ENCODE measurements around the gene CAPN15.

DNA sequence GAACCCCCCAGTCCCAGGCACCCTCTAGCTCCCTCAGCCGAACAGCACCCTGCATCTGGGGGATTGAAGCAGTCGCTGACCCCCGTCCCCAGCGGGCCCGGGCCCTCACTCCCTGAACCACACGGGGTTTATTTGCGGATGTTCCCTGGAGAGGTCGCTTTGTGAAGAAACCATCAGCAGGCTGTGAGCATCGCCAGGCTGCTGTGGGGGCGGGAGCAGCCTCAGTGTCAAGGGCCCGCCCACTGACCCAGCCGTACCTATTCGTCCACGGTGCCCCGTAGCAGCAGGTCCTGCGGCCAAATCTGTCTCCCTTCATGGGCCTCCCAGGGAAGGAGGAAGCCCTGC, 55.9 kb downstream of the CAPN15 start:
- no peak for TF ChIP-seq TAF1 (IDR thresholded peaks at IDR 0.05; ENCODE audit: borderline replicate concordance, insufficient read depth, low read length)
- no peak for TF ChIP-seq POLR2AphosphoS5 (IDR thresholded peaks at IDR 0.05; ENCODE audit: low read depth, low read length)
- TF ChIP-seq REST (IDR thresholded peaks at IDR 0.05; ENCODE audit: insufficient read depth in 1 of 2, low read depth in 2 of 2, low read length in 2 of 2): no peak

All from PFSK-1 (cell line).